GDM1 (cell line): Measurements from ENCODE around the gene KDM5A.

Source experiments
- DNase-seq: peaks from one replicate; lab custom pipeline; 2025; lab: John Stamatoyannopoulos, UW

KDM5A gene

DNA sequence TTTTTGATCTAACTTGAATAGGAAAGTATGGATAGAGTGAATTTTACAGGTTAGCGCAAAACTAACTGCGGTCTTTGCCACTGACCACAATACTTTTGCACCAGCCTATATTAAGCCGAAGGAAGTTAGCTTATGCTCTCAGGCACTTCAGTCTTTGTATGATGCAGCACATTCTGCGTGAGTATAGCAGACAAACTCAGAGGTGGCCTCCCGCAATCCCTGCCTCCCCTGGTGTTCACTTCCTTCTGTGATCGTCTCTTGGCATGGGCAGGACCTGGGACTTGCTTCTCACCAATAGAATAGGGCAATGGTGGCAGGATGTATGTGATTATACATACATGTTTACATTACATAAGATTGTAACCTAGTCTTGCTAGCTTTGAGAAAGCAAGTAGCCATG lies 116.2 kb downstream of the KDM5A start:
- DNase-seq, result peak; percentile 37

DNA sequence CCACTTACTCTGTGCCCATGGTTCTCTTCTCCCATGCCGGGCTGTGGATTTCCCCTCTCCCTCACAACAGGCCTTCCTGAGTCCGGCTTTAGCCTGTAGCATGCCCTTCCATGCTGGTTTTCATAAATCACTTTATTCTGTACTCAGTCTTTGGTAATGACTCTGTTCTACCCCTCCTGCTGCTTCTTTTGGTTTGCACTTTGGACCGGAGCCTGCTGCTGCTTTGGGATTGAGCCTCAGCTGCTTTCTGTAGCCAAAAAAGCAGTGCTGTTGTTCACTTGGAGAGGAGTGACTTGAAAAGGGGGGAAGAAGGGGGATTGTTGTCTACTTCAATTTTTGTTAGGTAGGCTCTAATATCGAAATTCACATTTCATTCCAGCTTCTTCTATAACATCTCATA lies 118.0 kb downstream of the KDM5A start:
- DNase-seq, result no peak

DNA sequence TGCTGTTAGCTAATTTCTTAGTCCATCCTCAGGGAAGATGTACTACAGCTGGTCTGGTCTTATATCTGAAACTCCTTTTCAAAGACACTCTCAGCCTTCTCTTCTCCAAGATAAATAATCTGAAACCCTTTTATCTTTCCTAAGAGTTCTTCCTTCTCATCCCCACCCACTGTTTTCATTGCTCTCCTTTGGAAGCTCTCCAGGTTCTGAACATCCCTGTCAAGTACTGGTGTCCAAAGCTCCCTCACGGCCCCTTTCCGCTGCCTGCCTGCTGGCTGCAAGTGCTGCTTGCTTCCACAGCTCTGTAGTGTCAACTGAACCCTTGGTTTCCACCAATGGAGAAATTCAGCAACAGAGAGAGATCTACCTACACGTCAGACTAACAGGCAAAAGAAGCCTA lies 119.9 kb downstream of the KDM5A start:
- DNase-seq, result no peak

DNA sequence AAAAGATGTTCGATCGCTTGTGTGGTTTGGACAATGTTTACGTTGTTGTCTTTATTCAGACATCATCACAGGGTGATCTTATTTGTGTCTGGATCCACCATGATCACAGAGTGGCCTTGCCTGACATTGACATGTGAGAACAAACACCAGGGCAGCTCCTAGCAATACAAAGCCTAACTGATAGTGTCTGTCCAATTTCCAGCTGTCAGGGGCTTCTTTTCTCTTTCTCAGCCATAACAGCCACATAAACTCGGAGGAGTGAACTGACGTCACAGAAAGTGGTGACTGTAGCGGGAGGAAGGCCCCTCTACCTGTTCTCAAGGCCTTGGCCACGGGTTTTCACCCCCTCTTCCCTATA lies 120.7 kb downstream of the KDM5A start:
- no peak for DNase-seq

DNA sequence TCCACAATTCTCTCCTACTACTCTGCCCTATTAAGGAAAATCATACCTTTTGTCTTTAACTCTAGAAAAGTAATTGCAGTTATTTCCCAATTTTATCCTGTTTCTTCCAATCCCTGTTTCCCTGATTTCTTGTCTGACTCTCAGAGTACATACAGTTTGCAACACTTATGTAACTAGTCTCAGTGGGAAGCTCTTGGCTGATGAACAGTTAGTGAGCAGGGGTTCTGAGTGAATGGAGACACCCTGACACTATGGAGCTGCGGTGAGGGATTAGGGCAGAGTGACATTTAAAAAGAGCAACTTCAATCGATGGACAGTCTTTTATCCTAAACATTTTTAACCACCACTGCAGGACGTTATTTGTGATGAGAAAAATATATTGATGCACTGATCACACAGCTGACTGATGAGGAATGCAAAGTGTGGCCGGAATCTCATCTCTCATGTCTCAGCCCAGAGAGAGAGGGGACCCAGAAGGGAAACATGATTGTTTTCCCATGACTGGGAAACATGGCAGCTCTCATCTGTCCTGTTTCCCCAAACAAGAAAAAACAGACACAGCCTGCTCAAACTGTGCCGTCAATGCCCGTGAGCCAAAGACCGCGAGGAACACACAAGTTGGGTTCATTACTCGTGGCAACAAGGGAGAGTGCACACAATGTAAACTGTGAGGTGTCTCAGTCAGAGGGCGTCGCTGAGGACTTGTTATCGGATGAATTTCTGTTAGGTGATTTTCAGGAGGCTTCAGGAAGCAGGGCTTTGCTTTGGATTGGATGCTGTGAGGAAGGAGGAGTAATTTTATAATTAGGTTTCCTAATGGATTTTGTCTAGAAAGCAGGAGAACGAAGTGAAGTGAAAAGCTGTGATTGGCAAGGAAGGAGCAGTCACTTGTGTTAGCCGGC lies 121.3 kb downstream of the KDM5A start:
- DNase-seq, result no peak

DNA sequence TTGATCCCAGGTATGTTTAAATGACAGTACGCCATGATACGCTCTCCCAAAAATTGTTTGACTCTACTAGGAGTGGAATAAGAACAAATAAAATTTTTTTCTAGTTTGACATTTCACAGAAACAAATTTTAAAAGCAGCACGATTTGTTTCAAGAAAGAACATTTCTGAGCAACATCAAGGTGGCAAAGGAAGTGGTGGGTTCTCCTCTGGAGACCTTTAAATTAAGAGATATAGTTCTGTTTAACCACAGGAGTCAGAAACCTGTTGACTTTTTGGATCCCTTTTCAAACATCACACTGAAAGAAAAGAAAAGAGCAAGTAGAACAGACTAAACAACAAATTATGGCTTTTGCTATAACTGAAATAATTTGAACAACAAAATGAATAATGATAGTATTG lies 124.0 kb downstream of the KDM5A start:
- no peak for DNase-seq

DNA sequence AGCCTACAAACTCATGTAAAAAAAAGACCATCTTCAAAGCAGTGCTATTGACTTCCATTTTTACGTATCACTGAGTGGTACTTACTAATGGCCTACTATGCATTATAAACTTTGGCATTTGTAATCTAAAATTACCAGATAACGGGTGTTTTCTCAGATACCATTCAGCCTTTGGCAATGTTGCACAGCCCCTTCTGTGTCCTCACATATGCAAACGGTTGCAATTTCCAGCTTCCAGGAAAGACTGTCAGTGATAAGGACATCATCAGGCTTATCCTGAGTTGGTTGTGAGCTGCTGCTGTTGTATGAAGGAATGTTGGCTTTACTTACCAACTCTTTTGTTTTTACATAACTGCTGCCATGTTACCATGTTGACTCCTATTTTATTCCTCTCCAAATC lies 124.9 kb downstream of the KDM5A start:
- DNase-seq, result no peak

DNA sequence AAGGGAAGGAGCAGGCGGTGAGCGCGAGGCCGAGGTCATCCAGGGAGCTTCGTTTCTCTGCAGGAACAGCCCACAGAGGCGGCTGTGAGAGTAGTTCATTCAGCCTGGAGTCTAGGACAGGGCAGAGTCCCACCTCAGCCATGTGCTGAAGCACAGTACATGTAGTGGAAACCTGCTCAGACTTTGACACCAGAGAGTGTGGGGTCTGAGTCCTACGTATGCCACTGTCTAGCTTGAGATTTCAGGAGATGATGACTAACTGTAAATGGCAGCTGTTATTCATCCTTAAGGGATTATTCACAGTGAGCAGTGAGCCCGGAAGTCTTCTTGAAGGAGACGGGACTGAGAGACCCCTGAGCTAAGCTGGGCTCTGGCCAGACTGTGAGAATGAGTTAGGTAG lies 125.5 kb downstream of the KDM5A start:
- no peak for DNase-seq

DNA sequence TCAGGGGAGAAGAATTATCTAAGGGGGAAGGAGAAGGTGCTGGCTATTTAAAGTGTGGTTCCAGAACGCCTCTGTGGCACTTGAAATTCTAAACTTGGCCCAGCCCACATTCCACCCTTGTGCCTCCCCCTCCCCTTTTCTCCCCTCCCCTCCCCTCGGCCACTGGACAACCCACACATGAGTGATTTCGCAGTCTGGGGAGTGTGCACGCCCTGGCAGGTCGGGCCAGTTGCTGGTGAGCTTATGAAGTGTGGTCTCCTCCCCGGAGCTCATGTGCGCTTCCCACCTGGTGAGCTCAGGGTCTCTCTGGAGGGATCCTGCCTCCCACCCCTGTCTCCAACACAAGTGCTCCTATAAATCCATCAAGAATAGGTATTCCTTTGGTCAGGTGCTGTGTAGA lies 126.3 kb downstream of the KDM5A start, which contains the start of gene SLC6A13:
SLC6A13 (minus strand) TSS at position 20 of the 400 bp plus-strand sequence. CDS start 2,784 bp downstream, outside the sequence.
- no peak for DNase-seq

DNA sequence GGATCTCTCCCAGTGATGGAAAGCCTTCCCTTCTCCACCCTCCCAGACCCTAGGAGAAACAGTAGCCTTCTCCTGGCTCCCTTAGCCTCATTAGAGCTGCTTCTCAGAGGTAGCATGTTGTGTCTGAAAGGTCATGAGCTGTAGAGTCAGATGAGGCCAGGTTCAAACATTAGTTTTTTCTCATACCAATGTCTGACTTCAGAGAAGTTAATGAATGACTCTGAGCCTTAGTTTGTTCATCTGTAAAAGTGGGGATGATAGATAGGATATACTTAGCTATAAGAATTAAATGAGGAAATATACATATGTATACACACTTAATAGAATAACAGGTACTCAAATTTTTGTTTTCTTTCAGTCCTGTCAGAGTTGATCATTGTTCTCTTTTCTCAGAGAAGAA lies 127.0 kb downstream of the KDM5A start:
- DNase-seq, result no peak

DNA sequence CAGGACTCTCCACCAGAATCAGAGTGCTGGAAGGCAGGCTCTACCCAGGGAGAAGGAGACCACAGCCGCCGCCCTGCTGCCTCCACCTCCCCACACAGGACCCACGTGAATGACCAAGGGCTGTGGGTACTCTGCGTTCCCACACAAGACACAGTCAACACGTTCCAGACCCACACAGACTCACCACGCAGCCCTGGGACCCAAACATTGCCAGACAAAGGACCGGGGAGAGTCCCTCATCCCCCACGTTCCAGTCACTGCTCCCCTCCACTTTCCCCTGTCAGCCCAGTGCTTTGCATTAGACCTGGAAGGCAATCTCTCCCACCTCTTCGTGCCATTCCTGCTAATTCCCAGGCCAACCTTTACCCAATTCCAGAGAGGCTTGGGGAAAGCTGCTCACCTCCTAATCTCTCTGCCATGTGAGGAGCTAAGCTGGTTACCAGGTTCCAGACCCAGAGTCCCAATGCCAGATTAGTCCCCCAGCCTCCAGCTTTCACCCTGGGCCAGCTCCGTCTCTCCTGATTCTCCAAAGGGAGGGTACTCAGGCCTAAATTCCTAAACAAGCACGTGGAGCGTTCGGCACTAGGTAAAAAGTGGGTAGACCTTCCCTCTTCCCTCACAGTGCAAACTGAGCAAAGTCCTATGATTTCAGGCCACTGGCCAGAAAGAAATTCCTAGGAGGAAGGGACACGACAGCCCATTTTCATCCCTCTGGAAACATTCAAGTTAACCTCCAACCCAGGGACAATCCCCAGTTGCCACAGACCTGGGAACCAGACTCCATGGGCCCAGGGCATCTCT lies 131.4 kb downstream of the KDM5A start:
- DNase-seq, result no peak

DNA sequence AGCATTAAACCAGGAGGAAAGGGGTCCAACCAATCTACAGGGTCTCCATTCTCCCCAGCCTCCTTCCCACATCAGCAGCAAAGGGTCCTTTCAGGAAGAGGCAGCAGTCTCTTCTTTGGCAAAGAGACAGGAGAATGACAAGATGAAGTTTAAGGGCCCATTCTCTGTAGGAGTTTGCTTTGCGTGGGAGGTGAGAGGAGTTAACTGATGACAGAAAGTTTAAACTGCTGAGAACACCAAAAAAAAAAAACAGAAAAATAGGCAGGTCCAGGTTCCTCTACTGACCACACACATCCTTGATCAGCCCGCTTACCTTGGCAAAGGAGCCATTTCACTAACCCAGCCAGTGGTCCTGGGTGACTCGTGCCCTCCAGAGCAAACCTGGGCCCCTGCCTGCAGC lies 132.2 kb downstream of the KDM5A start:
- no peak for DNase-seq

DNA sequence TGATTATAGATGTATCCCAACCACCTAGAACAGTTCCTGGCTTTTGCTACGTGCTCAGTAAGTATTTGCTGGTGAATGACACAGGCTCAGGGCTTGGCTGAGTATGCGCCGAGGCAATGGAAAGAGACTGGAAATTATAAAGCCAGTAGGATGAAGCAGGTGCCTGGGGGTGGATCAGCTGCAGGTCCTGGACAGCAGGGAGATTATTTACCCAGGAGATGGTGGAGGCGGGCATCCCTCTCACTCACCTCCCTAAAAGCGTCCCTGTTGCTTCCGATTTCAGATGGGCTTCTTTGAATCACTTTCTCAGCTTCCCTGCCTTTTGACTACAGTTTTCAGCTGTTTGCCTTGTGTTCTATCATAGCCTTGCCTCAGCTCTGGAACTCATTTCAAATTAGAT lies 132.9 kb downstream of the KDM5A start:
- DNase-seq, result no peak

DNA sequence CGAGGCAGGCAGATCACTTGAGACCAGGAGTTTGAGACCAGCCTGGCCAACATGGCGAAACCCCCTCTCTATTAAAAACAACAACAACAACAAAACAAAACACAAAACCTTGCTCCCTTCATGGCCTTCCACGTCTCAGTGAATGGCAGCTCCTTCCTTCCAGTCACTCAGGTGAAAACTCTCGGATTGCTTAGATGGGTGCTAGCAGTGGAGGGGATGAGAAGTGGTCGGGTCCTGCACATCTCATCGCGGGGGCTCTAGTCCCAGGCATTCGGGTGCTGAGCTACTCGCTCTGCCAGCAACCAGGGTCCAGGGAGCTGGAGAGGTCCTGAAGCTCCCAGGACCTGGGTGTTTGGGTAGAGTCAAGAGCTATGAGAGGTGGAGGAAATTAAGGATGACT lies 134.2 kb downstream of the KDM5A start:
- no peak for DNase-seq

DNA sequence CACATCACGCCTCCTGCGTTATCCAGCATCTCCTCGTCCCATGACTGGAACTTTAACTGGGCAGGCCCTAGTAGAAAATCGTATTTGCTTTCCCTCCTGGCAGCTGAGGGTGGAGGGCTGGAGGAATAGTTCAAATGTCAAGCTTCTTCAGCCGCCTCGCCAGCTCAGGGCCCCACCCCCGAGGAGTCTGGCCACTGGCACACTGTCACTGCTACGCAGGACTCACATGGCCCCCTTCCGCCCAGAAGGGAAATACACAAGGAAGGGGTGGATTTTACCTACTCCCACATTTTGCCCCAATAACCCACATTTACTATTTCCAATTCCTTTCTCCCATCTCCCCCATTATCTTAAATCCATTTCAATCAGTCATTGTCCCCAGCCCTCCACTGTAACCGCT lies 135.1 kb downstream of the KDM5A start:
- no peak for DNase-seq

DNA sequence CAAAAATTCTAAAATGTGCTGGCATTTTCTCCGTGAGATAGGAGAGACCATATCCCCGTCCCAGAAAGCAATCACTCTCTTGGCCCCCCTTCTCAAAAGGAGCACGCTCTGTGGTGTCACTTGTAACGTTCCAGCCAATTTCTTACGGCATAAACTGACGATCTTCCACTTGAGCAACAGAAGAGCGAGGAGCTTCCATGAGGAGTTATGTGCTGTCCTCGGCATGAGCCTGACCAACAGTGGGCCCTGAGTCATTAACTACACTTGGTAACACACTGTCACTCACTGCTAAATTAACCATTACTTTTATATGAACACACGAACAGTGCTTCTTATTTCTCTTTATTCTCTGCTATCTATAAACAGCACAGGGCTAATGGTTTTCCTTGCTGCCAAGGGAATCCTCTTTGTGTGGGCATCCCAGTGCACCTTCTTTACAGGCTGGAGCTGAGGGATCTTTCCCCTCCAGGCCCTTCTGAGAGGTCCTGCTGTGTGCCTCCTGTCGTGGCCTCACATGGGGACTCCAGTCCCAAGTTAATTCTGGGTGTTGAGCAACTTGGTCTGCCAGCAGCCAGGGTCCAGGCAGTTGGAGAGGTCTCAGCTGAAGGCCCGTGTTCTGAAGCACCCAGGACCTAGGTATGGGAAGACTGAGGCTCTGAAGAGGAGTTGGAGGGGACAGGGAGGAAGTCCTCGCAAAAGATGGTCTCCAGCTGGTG lies 135.8 kb downstream of the KDM5A start:
- no peak for DNase-seq

DNA sequence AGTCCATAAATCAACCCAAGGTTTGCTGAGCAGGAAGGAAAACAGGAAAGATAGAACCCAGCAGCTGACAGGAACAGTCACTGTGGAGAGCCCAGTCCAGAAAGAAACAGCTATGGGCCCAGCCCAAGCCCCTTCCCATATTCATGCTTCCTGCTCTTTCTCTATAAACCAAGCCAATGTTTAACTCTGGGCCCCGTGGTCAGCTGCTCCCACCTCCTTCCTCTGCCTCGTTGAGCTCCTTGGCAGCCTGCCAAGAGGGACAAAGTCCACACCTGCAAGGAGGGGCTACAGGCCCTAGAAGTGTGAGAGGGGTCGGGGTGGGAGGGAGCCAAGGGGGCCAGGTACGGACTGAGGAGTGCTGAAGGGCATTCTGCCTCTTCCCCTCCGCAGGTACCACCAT lies 136.5 kb downstream of the KDM5A start:
- DNase-seq, result no peak

DNA sequence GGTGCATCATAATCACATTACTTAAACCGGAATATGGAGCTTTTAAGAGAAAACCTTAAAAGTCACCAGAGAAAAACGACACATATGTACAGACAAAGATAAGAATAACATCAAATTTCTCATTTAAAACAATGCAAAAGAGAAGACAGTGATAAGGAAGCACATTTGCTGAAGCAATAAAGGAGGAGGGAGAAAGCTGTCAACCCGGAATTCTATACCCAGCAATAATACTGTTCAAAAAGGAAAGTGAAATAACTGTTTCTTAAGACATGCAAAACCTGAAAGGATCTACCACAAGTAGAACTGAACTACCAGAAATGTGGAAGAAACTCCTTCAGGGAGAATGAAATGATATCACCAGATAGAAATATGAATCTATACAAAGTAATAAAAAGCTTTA lies 141.8 kb downstream of the KDM5A start:
- DNase-seq, result no peak

DNA sequence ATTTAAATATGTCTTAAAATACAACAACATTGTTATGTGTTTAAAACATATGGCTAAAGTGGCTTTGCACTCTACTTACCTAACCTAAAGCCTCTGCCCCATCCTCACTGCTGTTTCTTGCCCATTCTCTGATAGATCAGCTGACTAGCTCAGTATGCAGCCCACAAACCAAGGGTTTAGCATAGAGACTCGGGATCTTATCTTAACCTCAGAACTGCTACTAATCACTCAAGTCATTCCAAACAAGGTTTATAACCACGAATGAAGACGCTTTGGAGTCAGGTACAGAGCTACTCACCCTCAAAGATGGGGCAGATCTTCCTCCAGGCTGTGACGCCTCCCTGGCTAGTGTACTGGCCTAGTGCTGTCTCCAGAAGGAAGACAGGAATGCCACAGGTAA lies 145.7 kb downstream of the KDM5A start:
- no peak for DNase-seq

DNA sequence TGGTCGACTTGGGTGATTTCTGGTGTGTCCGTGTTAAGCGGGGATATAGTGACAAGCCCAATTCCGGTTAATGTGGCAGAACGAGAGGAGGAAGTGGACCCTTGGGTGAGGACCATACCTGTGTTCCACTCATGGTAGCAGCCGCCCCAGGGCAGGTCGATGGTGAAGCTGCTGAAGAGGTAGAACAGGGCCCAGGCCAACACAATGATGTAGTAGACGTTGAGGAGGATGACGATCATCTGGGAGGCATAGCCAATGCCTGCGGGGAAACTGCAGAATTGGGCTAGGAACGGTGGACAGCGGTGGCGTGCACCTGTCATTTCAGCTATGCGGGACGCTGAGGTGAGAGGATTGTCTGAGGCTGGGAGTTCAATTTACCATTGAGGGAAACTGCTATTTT lies 146.6 kb downstream of the KDM5A start:
- DNase-seq, result no peak

DNA sequence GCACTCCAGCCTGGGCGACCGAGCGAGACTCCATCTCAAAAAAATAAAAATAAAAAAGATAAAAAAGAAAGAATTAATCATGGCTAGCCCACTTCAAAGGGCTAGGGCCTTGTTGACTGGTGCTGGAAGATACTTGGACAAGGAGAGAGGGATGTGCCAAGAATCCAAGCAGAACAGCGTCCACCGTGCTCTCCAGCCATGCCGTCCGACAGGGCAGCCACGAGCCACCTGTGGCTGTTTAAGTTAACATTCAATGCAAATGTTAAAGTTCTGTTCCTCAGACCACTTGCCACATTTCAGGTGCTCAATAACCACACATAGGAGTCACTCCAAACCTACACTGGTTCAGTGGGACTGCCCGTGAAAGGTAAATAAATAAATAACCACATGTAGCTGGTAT lies 147.9 kb downstream of the KDM5A start:
- DNase-seq, result no peak

DNA sequence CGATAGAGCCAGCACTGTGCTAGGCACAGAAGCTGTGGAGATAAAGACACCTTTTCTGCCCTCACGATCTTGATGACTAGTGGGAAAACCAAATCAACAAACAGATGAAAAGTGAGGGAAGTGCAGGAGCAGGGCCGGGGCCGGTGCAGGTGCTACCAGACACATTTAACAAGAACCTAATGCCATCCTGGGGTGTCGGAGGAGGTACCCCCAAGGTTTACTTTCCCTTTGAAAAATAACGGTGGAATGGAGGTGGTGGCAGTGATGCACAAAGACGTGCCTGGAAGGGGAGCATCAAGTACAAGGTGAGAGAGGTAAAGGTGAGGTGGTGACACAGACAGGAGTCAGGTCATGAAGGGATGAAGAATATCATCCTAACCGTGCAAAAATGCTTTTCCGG lies 148.6 kb downstream of the KDM5A start:
- no peak for DNase-seq
